HG02840 (cell line): ENCODE results near the gene ZSWIM6.
"Not testable (repeated sequence)": the region's sequence is repeated elsewhere in the genome, so short reads cannot be mapped to it uniquely, and the experiment has no call there.

ENCODE experiments used
- ATAC-seq: cut with Tn5 transposase; IDR thresholded peaks from one replicate; pipeline ENCODE4 v1.9.1; 2021; ENCODE audit warnings: mild to moderate bottlenecking, moderate library complexity, moderate number of reproducible peaks; ENCODE audit not compliant: unreplicated experiment, low FRiP score

ZSWIM6 gene

DNA sequence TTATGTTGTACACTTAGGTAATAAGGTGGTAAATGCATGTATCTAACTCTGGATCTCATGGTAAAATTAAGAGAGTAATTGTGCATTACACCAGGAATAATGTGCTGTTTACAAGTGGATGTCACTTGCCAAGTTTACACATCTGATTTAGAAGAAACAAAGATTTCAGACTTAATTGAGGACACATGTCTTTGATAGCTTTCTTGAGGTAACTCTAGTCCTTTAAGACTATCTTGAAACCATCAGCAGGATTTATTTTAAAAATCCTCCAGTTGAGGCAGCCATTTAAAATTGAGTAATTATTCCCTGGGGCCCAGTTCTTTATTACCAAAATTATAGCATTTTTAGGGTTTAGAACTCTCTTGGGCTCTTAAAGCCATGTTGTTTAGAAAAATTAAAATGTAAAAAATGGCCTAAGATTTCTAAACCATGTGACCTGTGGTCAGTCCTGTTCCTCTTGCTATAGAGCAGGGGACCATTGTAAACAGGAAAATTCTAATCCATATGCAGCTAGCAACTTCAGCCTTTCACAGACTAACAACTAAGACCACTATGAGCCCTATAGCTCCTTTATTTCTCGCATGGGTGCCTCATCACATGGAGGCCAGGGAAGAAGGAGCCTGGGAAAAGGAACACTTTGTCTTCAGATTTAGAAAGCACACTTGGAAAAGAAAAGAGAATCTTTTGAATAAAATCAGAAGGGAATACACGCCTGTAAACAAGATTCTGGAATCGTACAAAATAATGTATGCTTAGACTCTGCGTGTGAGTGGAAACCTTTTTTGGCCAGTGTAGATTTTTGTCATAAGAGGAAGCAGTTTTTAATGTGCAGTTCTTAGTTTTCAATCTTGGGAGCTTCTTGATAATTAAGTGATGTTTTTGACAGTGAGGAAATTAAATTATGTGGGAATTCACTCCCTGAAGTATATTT is 71.2 kb downstream of the ZSWIM6 start:
- ATAC-seq = no peak

- ATAC-seq = no peak
Measured at GRCh38 chr5:61405511-61406295, 73.6 kb downstream of the ZSWIM6 start.

- not testable (repeated sequence) for ATAC-seq
Measured at GRCh38 chr5:61406497-61406896, 74.4 kb downstream of the ZSWIM6 start.

GRCh38 chr5:61407706-61408270 is 75.7 kb downstream of the ZSWIM6 start:
- no peak for ATAC-seq

- ATAC-seq = peak; percentile 98
Measured at GRCh38 chr5:61408476-61409168, 76.6 kb downstream of the ZSWIM6 start.

- no peak for ATAC-seq
Measured at GRCh38 chr5:61409568-61409967, 77.5 kb downstream of the ZSWIM6 start.

GRCh38 chr5:61410811-61411210 is 78.8 kb downstream of the ZSWIM6 start:
- ATAC-seq = no peak

GRCh38 chr5:61412361-61412760 is 80.3 kb downstream of the ZSWIM6 start:
- ATAC-seq = no peak

DNA sequence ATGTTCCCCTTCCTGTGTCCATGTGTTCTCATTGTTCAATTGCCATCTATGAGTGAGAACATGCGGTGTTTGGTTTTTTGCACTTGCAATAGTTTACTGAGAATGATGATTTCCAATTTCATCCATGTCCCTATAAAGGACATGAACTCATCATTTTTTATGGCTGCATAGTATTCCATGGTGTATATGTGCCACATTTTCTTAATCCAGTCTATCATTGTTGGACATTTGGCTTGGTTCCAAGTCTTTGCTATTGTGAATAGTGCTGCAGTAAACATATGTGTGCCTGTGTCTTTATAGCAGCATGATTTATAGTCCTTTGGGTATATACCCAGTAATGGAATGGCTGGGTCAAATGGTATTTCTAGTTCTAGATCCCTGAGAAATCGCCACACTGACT is 81.1 kb downstream of the ZSWIM6 start:
- ATAC-seq = not testable (repeated sequence)

DNA sequence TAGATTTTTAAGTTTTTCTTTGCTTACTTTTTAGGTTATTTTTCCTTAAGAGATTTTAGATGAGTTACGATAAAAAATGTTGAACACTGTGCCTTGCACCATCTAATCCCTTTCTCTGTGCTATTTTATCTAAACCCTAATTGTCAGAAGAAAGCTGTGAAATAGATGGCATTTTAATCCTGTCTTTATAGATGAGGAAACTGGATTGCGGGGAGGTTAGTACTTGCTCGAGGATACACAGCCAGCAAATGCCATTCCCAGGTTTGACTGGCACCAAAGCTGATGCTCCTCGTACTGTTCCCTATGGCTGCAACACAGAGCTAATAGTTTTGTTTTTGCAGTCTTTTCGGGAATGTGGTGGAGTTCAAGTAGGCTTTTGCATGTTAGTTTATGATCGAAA is 82.7 kb downstream of the ZSWIM6 start:
- ATAC-seq = no peak

DNA sequence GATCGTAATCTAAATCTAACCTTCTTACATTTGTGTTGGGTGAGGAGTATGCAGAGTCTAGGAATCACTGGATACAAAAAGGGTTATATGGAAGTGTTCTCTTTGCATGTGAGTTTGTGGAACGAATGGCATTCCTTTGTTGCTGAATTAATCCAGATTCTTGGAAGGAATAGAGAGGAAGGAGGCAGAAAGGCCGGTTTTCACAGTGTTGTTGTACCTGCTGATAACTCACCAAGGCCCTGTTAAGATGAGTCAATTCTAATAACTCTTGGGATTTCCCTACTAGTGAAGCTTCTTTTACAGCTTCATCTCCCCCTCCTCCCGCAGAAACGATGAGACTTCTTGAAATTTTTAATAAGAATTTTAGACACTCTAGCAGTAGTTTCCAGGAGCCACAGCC is 84.0 kb downstream of the ZSWIM6 start:
- ATAC-seq = no peak

DNA sequence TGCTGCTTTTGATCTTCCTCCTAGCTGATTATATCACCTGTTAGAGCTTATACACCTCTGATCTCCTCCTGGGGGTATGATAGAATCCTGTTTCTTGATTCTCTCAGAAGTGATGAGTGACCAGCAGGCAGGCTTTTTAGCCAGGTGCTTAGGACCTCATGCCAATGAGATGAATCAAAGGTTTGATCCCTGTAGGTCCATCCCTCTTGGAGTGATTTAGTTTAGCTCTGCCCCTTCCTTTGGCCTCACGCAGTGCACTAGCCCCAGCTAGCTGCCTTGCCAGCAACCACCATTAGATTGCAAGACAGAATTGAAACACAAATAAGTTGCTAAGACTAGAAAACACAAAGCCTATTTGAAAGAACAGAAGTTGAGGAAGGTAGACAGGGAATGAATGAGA is 84.4 kb downstream of the ZSWIM6 start:
- ATAC-seq = no peak

GRCh38 chr5:61417340-61417739 is 85.3 kb downstream of the ZSWIM6 start:
- no peak for ATAC-seq

- ATAC-seq = no peak
Measured at GRCh38 chr5:61417851-61418250, 85.8 kb downstream of the ZSWIM6 start.

DNA sequence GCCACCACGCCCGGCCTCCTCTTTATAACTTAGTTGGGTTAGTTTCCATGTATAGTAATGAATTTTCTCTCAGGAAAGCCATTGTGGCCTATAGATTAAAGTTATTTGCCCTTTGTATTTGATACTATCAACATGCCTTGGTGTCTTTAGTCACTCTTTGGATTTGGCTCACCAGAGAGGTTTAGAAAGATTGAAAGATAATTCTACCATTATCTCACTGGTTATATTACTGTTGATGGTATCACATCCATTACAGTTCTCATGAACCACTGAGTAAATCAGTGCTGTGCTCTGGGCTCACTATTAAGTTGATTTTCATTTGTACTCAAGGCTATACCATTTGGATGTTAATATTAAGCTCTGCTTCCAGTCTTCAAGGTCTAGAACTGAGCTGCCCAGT is 87.0 kb downstream of the ZSWIM6 start:
- no peak for ATAC-seq

- no peak for ATAC-seq
Measured at GRCh38 chr5:61420016-61420415, 88.0 kb downstream of the ZSWIM6 start.

DNA sequence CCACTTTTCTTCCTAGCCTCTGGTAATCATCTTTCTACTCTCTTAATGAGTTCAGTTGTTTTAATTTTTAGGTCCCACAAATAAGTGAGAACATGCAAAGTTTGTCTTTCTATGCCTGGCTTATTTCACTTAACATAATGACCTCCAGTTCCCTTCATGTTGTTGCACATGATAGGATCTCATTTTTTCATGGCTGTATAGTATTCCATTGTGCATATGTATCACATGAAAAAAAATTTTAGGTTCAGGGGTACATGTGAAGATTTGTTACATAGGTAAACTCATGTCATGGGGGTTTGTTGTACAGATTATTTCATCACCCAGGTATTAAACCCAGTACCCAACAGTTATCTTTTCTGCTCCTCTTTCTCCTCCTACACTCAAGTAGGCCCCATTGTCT is 89.2 kb downstream of the ZSWIM6 start:
- not testable (repeated sequence) for ATAC-seq

DNA sequence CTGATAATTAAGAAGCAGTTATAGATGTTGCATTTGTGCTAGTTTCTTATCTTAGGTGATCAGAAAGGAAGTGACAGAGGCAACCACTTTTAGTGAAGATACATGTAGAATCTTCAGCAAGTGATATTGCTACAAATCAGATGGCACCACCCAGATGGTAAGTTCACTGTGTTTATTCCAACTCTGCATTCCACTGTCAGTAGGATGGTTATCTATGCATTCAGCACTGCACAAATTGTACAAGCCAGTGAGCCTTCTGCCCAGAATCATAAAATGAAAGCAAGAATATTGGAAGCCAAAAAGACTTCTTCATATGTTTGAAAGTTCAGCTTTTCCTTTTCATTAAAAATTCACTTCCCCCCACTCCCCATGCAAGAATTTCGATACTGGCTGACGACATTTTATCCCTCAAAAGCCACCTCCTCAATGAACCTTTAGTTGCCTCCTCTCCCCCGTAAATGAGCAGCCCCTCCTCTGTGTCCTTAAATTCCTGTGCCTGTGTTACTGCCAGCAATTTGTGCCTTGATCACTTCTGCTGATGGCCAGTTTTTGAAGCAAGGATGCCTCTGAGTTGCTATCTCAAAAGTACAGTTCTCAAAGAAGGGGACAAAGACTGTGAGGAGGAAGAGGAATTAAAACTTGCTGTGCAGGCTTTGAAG is 91.6 kb downstream of the ZSWIM6 start:
- ATAC-seq = no peak

- ATAC-seq = no peak
Measured at GRCh38 chr5:61425918-61426317, 93.9 kb downstream of the ZSWIM6 start.

GRCh38 chr5:61429906-61430305 is 97.8 kb downstream of the ZSWIM6 start:
- no peak for ATAC-seq
